ENCODE measurements around the gene ARHGAP24. TPM values are rescaled to one million over a fixed set of nuclear protein-coding genes. Genes with fewer than 3 reads are reported as not detected.
"Not testable (repeated sequence)": the region's sequence is repeated elsewhere in the genome, so short reads cannot be mapped to it uniquely, and the experiment has no call there.

The ARHGAP24 gene
- total and polyA plus RNA-seq, 2 donors from 2014 or later = 78.1 to 94.7 TPM

DNA sequence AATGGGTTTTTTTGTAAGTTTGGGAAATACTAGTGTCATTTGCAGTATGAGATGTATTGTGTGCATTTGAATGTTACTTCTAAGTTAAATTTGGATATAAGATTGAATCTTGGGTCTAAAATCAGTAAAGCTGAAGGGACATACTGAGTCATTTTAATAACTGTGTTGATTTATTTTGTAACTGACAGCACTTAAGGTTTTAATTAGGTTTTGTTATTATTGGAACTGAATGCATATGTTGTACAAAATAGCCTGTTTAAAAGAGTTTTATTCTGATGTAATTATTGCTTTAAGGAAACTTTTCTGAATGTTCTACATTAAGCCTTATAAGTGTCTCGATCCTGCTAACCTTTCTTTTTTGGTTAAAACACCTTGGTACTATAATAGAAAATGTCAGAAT lies 488.3 kb downstream of the ARHGAP24 start:
- DNase-seq = no peak
- Histone ChIP-seq H3K9me3 (ENCODE audit: control insufficient read depth in 2 of 3, insufficient read depth in 1 of 3, low read length in 3 of 3) (no peaks in the 10 kb centered on the region), H3K4me1 (ENCODE audit: control insufficient read depth in 2 of 3, insufficient read depth in 2 of 3, low read depth in 1 of 3, low read length in 3 of 3) (peaks cover 7 to 22% (median 9%) of the 10 kb centered on the region in 3 donors), H3K27me3 (ENCODE audit: control insufficient read depth, insufficient read depth, low read length) (no peaks in the 10 kb centered on the region), H3K4me3 (ENCODE audit: low read length in 3 of 3) (no peak overlapping the region), H3K9ac (ENCODE audit: low read length in 3 of 3) (no peak overlapping the region), H3K36me3 (ENCODE audit: control insufficient read depth in 2 of 3, insufficient read depth in 3 of 3, low read length in 3 of 3) (no peaks in the 10 kb centered on the region), H3K27ac (ENCODE audit: low read depth in 2 of 2, low read length in 2 of 2) (no peak overlapping the region)
- intact Hi-C loops (cut with DNase I) = no loop called here
- FAIRE-seq = peak; percentile 3
- TF ChIP-seq, protein P1, sequence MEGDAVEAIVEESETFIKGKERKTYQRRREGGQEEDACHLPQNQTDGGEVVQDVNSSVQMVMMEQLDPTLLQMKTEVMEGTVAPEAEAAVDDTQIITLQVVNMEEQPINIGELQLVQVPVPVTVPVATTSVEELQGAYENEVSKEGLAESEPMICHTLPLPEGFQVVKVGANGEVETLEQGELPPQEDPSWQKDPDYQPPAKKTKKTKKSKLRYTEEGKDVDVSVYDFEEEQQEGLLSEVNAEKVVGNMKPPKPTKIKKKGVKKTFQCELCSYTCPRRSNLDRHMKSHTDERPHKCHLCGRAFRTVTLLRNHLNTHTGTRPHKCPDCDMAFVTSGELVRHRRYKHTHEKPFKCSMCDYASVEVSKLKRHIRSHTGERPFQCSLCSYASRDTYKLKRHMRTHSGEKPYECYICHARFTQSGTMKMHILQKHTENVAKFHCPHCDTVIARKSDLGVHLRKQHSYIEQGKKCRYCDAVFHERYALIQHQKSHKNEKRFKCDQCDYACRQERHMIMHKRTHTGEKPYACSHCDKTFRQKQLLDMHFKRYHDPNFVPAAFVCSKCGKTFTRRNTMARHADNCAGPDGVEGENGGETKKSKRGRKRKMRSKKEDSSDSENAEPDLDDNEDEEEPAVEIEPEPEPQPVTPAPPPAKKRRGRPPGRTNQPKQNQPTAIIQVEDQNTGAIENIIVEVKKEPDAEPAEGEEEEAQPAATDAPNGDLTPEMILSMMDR (IDR thresholded peaks at IDR 0.05; ENCODE audit: borderline replicate concordance, extremely low read depth, insufficient read depth) = no peak

DNA sequence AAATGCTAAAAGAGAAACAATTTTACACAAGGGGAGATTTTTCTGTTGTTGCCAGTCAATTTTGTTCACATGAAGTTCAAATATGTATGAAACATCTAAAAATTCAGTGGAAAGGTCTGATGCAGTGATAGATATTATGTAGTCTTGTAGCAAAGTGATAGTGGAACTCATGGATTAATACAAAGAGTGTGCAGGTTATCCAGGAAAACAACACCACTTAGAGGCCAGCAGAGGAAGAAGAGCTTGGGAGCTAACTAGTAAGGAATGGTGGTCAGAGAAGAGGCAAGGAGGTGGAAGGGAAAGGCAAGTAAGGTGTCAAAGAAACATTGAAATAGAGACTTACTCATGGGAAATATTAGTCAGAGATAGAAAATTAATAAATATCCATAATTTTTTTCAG lies 489.3 kb downstream of the ARHGAP24 start:
- Histone ChIP-seq H3K27ac (ENCODE audit: low read depth in 2 of 2, low read length in 2 of 2) (no peak overlapping the region), H3K9me3 (ENCODE audit: control insufficient read depth in 2 of 3, insufficient read depth in 1 of 3, low read length in 3 of 3) (no peaks in the 10 kb centered on the region), H3K4me3 (ENCODE audit: low read length in 3 of 3) (no peak overlapping the region), H3K36me3 (ENCODE audit: control insufficient read depth in 2 of 3, insufficient read depth in 3 of 3, low read length in 3 of 3) (no peaks in the 10 kb centered on the region), H3K27me3 (ENCODE audit: control insufficient read depth, insufficient read depth, low read length) (no peaks in the 10 kb centered on the region), H3K4me1 (ENCODE audit: control insufficient read depth in 2 of 3, insufficient read depth in 2 of 3, low read depth in 1 of 3, low read length in 3 of 3) (peaks cover 7 to 22% (median 9%) of the 10 kb centered on the region in 3 donors), H3K9ac (ENCODE audit: low read length in 3 of 3) (peak overlapping the region in 1 of 3 donors; percentile 30)
- FAIRE-seq (no peak), DNase-seq (peak in 1 of 5 donors; percentile 24)
- TF ChIP-seq, protein P1 (IDR thresholded peaks at IDR 0.05; ENCODE audit: borderline replicate concordance, extremely low read depth, insufficient read depth) = no peak
- intact Hi-C loops (cut with DNase I) = no loop called here

DNA sequence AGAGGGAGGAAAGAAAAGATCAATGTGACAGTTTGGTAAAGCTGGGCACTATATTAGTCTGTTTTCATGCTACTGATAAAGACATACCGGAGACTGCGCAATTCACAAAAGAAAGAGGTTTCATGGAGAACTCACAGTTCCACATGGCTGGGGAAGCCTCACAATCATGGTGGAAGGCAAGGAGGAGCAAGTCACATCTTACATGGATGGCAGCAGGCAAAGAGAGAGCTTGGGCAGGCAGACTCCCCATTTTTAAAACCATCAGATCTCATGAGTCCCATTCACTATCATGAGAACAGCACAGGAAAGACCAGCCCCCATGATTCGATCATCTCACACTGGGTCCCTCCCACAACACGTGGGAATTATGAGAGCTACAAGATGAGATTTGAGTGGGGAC lies 490.1 kb downstream of the ARHGAP24 start:
- H3K27me3 ChIP-seq (ENCODE audit: control insufficient read depth, insufficient read depth, low read length); intact Hi-C loops (cut with DNase I); H3K9me3 ChIP-seq (ENCODE audit: control insufficient read depth in 2 of 3, insufficient read depth in 1 of 3, low read length in 3 of 3); H3K27ac ChIP-seq (ENCODE audit: low read depth in 2 of 2, low read length in 2 of 2); FAIRE-seq; DNase-seq; H3K4me3 ChIP-seq (ENCODE audit: low read length in 3 of 3); H3K36me3 ChIP-seq (ENCODE audit: control insufficient read depth in 2 of 3, insufficient read depth in 3 of 3, low read length in 3 of 3); H3K9ac ChIP-seq (ENCODE audit: low read length in 3 of 3): not testable (repeated sequence)
- peaks cover 7 to 23% (median 11%) of the 10 kb centered on the region in 3 donors for H3K4me1 ChIP-seq (ENCODE audit: control insufficient read depth in 2 of 3, insufficient read depth in 2 of 3, low read depth in 1 of 3, low read length in 3 of 3)

DNA sequence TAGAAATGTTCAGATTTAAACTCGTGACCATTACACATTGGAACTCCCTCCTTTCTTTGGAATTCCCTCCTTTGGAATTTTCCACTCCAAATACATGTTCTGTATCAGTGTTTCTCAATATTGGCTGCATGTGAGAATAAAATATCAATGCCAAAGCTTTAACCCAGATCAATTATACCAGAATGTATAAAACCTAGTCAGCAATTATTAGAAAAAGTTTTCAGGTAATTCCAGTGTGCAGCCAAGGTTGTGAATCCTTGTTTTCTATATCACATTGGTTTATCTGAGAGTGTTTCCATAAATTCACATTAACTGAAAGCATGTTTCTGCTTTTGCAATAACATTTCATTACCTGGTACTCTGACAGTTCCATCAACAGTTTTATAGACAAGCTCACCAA lies 490.6 kb downstream of the ARHGAP24 start:
- Histone ChIP-seq H3K9ac (ENCODE audit: low read length in 3 of 3) (no peak overlapping the region), H3K27ac (ENCODE audit: low read depth in 2 of 2, low read length in 2 of 2) (no peak overlapping the region), H3K36me3 (ENCODE audit: control insufficient read depth in 2 of 3, insufficient read depth in 3 of 3, low read length in 3 of 3) (peaks cover 0 to 2% (median 0%) of the 10 kb centered on the region in 3 donors), H3K9me3 (ENCODE audit: control insufficient read depth in 2 of 3, insufficient read depth in 1 of 3, low read length in 3 of 3) (no peaks in the 10 kb centered on the region), H3K4me1 (ENCODE audit: control insufficient read depth in 2 of 3, insufficient read depth in 2 of 3, low read depth in 1 of 3, low read length in 3 of 3) (peaks cover 7 to 28% (median 12%) of the 10 kb centered on the region in 3 donors), H3K4me3 (ENCODE audit: low read length in 3 of 3) (no peak overlapping the region), H3K27me3 (ENCODE audit: control insufficient read depth, insufficient read depth, low read length) (no peaks in the 10 kb centered on the region)
- DNase-seq (no peak), FAIRE-seq (no peak)
- intact Hi-C loops (cut with DNase I) = no loop called here
- TF ChIP-seq, protein P1 (IDR thresholded peaks at IDR 0.05; ENCODE audit: borderline replicate concordance, extremely low read depth, insufficient read depth) = no peak
